ENCODE data around the gene STXBP1. TPM values are rescaled to one million over a fixed set of nuclear protein-coding genes. Genes with fewer than 3 reads are reported as not detected.

Gene STXBP1
- total RNA-seq, 2 experiments from 2014 or later, result 1.9 to 3.4 TPM

DNA sequence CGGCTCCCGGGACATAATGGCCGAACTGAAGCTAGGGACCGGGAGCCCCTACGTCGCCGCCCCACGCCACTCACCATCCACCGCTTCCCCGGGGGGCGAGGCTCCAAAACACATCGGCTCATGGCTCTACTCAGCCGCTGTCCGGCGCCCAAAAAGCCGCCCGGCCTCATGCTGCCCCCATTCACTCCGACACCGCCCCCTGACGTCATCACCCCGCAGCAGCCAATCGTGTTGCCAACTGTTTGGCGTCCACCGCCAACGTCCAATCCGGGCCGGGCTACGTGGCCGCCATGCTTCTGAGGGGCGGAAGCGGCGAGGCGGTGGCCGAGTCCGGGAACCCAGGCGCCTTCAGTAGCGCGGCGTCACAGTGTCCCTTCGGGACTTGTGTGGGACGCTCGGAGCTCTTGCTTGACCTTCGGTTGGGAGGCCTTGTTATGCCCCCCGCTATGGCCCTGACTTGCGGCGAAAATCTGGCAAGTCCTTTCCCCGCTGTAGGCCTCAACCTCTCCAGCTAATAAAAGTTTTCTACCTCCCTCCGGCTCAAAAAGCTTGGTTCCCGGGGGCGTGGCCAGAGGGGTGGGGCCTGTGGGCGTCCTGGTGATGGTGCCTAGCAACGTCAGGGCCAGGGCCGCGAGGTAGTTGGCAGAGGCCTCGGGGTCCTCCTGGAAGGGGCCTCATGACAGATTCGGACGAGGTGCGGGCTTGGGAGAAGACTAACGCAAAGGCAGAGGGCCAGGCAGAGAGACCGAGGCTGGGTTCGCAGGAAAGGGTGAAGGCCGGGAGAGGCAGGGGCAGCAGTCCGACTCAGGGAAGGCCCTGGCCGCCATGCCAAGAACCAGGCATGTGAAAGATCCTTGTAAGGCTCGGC lies 103.6 kb downstream of the STXBP1 start, which contains the start of the genes PTRH1 and TTC16:
PTRH1 (minus strand) TSS at position 194 of the 868 bp plus-strand sequence; CDS start at position 170, 24 bp downstream.
TTC16 (plus strand) TSS at position 610 of the 868 bp plus-strand sequence; CDS start at position 677, 67 bp downstream.
- peak within 1 kb of the TSS; percentile 83 for H3K27ac Mint-ChIP-seq
- intact Hi-C loops (cut with DNase I, micrococcal nuclease), result loop anchor here (1.0 to 10.0 kb wide), 5 partner anchors 17 to 352 kb away; partner anchors contain the start of genes STXBP1 (in 2 of the 2), CDK9 (in 1 of the 2), NAIF1 (in 1 of the 2) and SLC25A25 (in 1 of the 2)
- H3K4me3 Mint-ChIP-seq, result peak within 1 kb of the TSS; percentile 92
- Histone ChIP-seq H3K36me3 (ENCODE audit: insufficient read depth, low read length) (no peaks in the 10 kb centered on the region), H3K9me3 (ENCODE audit: control insufficient read depth in 1 of 2, insufficient read depth in 1 of 2, low read length in 2 of 2) (no peaks in the 10 kb centered on the region), H3K27me3 (ENCODE audit: control insufficient read depth in 1 of 2, insufficient read depth in 2 of 2, low read length in 2 of 2) (no peaks in the 10 kb centered on the region), H3K4me1 (ENCODE audit: insufficient read depth, low read length) (peaks cover 58% of the 10 kb centered on the region), H3K4me3 (ENCODE audit: low read length) (peak within 1 kb of the TSS; percentile 73), H3K27ac (ENCODE audit: low read depth in 1 of 2, low read length in 2 of 2) (peak within 1 kb of the TSS; percentile 51 to 76)
- TF ChIP-seq, protein P1, sequence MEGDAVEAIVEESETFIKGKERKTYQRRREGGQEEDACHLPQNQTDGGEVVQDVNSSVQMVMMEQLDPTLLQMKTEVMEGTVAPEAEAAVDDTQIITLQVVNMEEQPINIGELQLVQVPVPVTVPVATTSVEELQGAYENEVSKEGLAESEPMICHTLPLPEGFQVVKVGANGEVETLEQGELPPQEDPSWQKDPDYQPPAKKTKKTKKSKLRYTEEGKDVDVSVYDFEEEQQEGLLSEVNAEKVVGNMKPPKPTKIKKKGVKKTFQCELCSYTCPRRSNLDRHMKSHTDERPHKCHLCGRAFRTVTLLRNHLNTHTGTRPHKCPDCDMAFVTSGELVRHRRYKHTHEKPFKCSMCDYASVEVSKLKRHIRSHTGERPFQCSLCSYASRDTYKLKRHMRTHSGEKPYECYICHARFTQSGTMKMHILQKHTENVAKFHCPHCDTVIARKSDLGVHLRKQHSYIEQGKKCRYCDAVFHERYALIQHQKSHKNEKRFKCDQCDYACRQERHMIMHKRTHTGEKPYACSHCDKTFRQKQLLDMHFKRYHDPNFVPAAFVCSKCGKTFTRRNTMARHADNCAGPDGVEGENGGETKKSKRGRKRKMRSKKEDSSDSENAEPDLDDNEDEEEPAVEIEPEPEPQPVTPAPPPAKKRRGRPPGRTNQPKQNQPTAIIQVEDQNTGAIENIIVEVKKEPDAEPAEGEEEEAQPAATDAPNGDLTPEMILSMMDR (IDR thresholded peaks at IDR 0.05), result no peak
- DNase-seq, result peak; percentile 92 to 98 (median 96)
- peaks cover 30% of the 10 kb centered on the region for H3K4me1 Mint-ChIP-seq (ENCODE audit: low read depth)
- no peaks in the 10 kb centered on the region for H3K9me3 Mint-ChIP-seq
- POLR2A ChIA-PET, result interaction anchor here (0.5 to 2.0 kb wide), 11 partner anchors 9 to 265 kb away, joined by 3 to 16 read pairs (median 3); partner anchors contain the start of genes CDK9, LRSAM1, RPL12 and ST6GALNAC4
- CTCF ChIA-PET, result interaction anchor here (1.6 to 2.5 kb wide), 2 partner anchors 19 to 154 kb away, joined by 8 to 28 read pairs; partner anchors contain the start of gene TOR2A
- H3K36me3 Mint-ChIP-seq (ENCODE audit: low read depth), result peaks cover 5% of the 10 kb centered on the region
- H3K27me3 Mint-ChIP-seq, result no peaks in the 10 kb centered on the region
- peak; percentile 94 for ATAC-seq (ENCODE audit: poor library complexity)

DNA sequence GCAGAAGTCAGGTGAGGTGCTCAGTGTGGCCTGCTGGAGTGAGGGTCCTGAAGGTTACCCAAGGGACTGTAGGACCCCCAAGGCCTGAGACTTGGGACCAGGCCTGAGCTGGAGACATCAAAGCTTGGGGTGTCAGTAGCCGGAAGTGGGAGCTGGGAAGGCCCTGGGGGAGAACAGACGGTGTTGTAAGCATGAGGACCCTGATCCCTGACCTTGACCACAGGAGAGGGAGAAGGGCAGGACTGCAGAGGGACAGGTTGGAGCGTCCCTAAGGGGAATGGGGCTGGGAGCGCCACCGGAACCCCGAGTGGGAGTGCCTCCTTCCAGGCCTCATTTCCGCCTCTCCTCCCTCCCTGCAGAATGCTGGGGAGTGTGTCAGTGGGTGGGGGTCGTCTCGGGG lies 104.3 kb downstream of the STXBP1 start:
- DNase-seq (no peak), ATAC-seq (ENCODE audit: poor library complexity) (no peak)
- peak overlapping the region; percentile 83 for H3K27ac Mint-ChIP-seq
- no peaks in the 10 kb centered on the region for H3K9me3 Mint-ChIP-seq
- ChIA-PET POLR2A (interaction anchor here (1.1 to 2.0 kb wide), 8 partner anchors 8 to 265 kb away, joined by 3 to 16 read pairs (median 6); partner anchors contain the start of genes CDK9, LRSAM1, RPL12 and TOR2A), CTCF (interaction anchor here (1.6 to 2.5 kb wide), 2 partner anchors 18 to 153 kb away, joined by 8 to 28 read pairs; partner anchors contain the start of gene TOR2A)
- Histone ChIP-seq H3K36me3 (ENCODE audit: insufficient read depth, low read length) (no peaks in the 10 kb centered on the region), H3K27me3 (ENCODE audit: control insufficient read depth in 1 of 2, insufficient read depth in 2 of 2, low read length in 2 of 2) (no peaks in the 10 kb centered on the region), H3K27ac (ENCODE audit: low read depth in 1 of 2, low read length in 2 of 2) (peak overlapping the region in 1 of 2 donors; percentile 76), H3K4me1 (ENCODE audit: insufficient read depth, low read length) (peaks cover 56% of the 10 kb centered on the region), H3K4me3 (ENCODE audit: low read length) (peak overlapping the region; percentile 73), H3K9me3 (ENCODE audit: control insufficient read depth in 1 of 2, insufficient read depth in 1 of 2, low read length in 2 of 2) (no peaks in the 10 kb centered on the region)
- H3K4me1 Mint-ChIP-seq (ENCODE audit: low read depth), result peaks cover 24% of the 10 kb centered on the region
- TF ChIP-seq, protein P1 (IDR thresholded peaks at IDR 0.05), result no peak
- H3K4me3 Mint-ChIP-seq, result peak overlapping the region; percentile 92
- H3K27me3 Mint-ChIP-seq, result no peaks in the 10 kb centered on the region
- intact Hi-C loops (cut with DNase I, micrococcal nuclease), result loop anchor here (2.0 to 10.0 kb wide), 4 partner anchors 16 to 351 kb away; partner anchors contain the start of genes STXBP1 (in 2 of the 2), NAIF1 (in 1 of the 2) and SLC25A25 (in 1 of the 2)
- peaks cover 5% of the 10 kb centered on the region for H3K36me3 Mint-ChIP-seq (ENCODE audit: low read depth)

DNA sequence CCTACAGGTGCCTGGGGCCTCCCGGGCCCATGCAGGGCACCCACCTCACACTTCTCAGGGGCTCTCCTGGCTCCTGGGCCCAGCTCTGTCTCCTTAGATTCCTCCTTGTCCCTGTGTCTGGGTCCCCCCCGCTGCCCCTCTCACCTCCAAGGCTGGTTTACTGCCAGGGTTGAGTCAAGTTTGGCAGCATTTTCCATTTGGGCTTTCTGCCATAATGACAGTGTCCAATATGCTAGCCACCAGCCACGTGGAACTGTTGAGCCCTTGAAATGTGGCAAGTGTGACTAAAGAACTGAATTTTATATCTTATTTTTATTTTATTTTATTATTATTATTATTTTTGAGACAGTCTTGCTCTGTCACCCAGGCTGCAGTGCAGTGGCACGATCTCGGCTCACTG lies 105.7 kb downstream of the STXBP1 start:
- Mint-ChIP-seq H3K27ac (no peak overlapping the region), H3K27me3 (no peaks in the 10 kb centered on the region), H3K9me3 (no peaks in the 10 kb centered on the region), H3K4me1 (ENCODE audit: low read depth) (peaks cover 21% of the 10 kb centered on the region), H3K4me3 (no peak overlapping the region), H3K36me3 (ENCODE audit: low read depth) (peaks cover 5% of the 10 kb centered on the region)
- no peaks in the 10 kb centered on the region for H3K9me3 ChIP-seq (ENCODE audit: control insufficient read depth in 1 of 2, insufficient read depth in 1 of 2, low read length in 2 of 2)
- intact Hi-C loops (cut with DNase I, micrococcal nuclease), result loop anchor here (2.0 to 10.0 kb wide), 4 partner anchors 15 to 350 kb away; partner anchors contain the start of genes STXBP1 (in 2 of the 2), NAIF1 (in 1 of the 2) and SLC25A25 (in 1 of the 2)
- ChIA-PET POLR2A (no interaction called here), CTCF (interaction anchor here (3.5 kb wide), 1 partner anchor 17 kb away, joined by 10 read pairs; the partner anchor contains the start of gene TOR2A)
- H3K27ac ChIP-seq (ENCODE audit: low read depth in 1 of 2, low read length in 2 of 2), result no peak overlapping the region
- DNase-seq (no peak), ATAC-seq (ENCODE audit: poor library complexity) (no peak)
- H3K36me3 ChIP-seq (ENCODE audit: insufficient read depth, low read length), result no peaks in the 10 kb centered on the region
- no peak overlapping the region for H3K4me3 ChIP-seq (ENCODE audit: low read length)
- TF ChIP-seq, protein P1 (IDR thresholded peaks at IDR 0.05), result no peak
- no peaks in the 10 kb centered on the region for H3K27me3 ChIP-seq (ENCODE audit: control insufficient read depth in 1 of 2, insufficient read depth in 2 of 2, low read length in 2 of 2)
- peaks cover 61% of the 10 kb centered on the region for H3K4me1 ChIP-seq (ENCODE audit: insufficient read depth, low read length)

All from CD4-positive, alpha-beta T cell (primary cell).